Neural cell (in vitro differentiated cells): ENCODE results near the gene POMT2. TPM values are rescaled to one million over a fixed set of nuclear protein-coding genes. Genes with fewer than 3 reads are reported as not detected.

Source experiments
- H2AFZ ChIP-seq: fragments of 200-600, 300-800 bp; sonication (generic), shearing (Covaris generic); 2 replicates; pipeline ENCODE4 v1.6.0; 2014; ENCODE audit warnings: low read depth, mild to moderate bottlenecking, antibody characterized with exemption, low read length, moderate library complexity
- H3F3A ChIP-seq: fragments of 200-600 bp; shearing (Covaris generic); 2 replicates; pipeline ENCODE4 v1.6.1; 2016; ENCODE audit warnings: mild to moderate bottlenecking, moderate library complexity, mixed read lengths, antibody characterized with exemption, low read length; ENCODE audit not compliant: insufficient read depth, poor library complexity, severe bottlenecking
- H3K27ac ChIP-seq: fragments of 200-600, 300-800 bp; sonication (generic), shearing (Covaris generic); 2 replicates; pipeline ENCODE4 v1.5.1; 2014; ENCODE audit warnings: mild to moderate bottlenecking, low read length, moderate library complexity
- H3K27me3 ChIP-seq: fragments of 300-800, 200-600 bp; sonication (generic), shearing (Covaris generic); 2 replicates; pipeline ENCODE4 v1.6.0; 2014; ENCODE audit warnings: mild to moderate bottlenecking, low read depth, low read length, moderate library complexity; ENCODE audit not compliant: insufficient read depth
- H3K36me3 ChIP-seq: fragments of 300-800, 200-600 bp; sonication (generic), shearing (Covaris generic); 2 replicates; pipeline ENCODE4 v1.5.1; 2014; ENCODE audit warnings: mild to moderate bottlenecking, antibody characterized with exemption, low read length, moderate library complexity; ENCODE audit not compliant: insufficient read depth
- H3K4me2 ChIP-seq: fragments of 300-800, 200-600 bp; sonication (generic), shearing (Covaris generic); 2 replicates; pipeline ENCODE4 v1.6.0; 2014; ENCODE audit warnings: mild to moderate bottlenecking, low read length
- H3K4me3 ChIP-seq: fragments of 300-800, 200-600 bp; sonication (generic), shearing (Covaris generic); 2 replicates; pipeline ENCODE4 v1.5.1; 2014; ENCODE audit warnings: mild to moderate bottlenecking, low read length, moderate library complexity
- H3K79me2 ChIP-seq: fragments of 200-600 bp; shearing (Covaris generic); replicated peaks from 2 replicates; pipeline ENCODE4 v1.6.0; 2014; ENCODE audit warnings: mild to moderate bottlenecking, low read length, moderate library complexity; ENCODE audit not compliant: insufficient read depth
- H3K9ac ChIP-seq: fragments of 300-800, 200-600 bp; sonication (generic), shearing (Covaris generic); 2 replicates; pipeline ENCODE4 v1.6.1; 2016; ENCODE audit warnings: mild to moderate bottlenecking, low read length, mixed read lengths
- H3K9me2 ChIP-seq: fragments of 200-600 bp; shearing (Covaris generic); 2 replicates; pipeline ENCODE4 v1.6.1; 2016; ENCODE audit warnings: mild to moderate bottlenecking, low read length, mixed read lengths; ENCODE audit not compliant: insufficient read depth
- H3K9me3 ChIP-seq: fragments of 200-600, 300-800 bp; sonication (generic), shearing (Covaris generic); 2 replicates; pipeline ENCODE4 v1.6.1; 2016; ENCODE audit warnings: mild to moderate bottlenecking, mixed run types, low read length, moderate library complexity, mixed read lengths
- H4K20me1 ChIP-seq: fragments of 200-600 bp; shearing (Covaris generic); 2 replicates; pipeline ENCODE4 v1.6.1; 2016; ENCODE audit warnings: mild to moderate bottlenecking, mixed run types; ENCODE audit not compliant: insufficient read depth
- EP300 ChIP-seq: fragments of 450-650 bp; conservative IDR thresholded peaks from 2 replicates; pipeline ENCODE4 v1.6.1; 2014; ENCODE audit warnings: antibody characterized with exemption, mild to moderate bottlenecking, moderate library complexity; ENCODE audit not compliant: poor library complexity, severe bottlenecking
- EZH2 ChIP-seq: fragments of 200-600, 300-800 bp; shearing (Covaris generic), sonication (generic); IDR thresholded peaks from 2 replicates; pipeline ENCODE4 v1.6.1; 2014; ENCODE audit warnings: antibody characterized with exemption, low read length, borderline replicate concordance, mild to moderate bottlenecking; ENCODE audit not compliant: insufficient read depth, poor library complexity, severe bottlenecking
- MXI1 ChIP-seq: fragments of 450-650 bp; conservative IDR thresholded peaks from 2 replicates; pipeline ENCODE4 v1.6.1; 2014; ENCODE audit warnings: antibody characterized with exemption, mild to moderate bottlenecking; ENCODE audit not compliant: poor library complexity, severe bottlenecking
- POLR2AphosphoS5 ChIP-seq: IDR thresholded peaks from 2 replicates; pipeline ENCODE4 v1.6.1; 2012
- RAD21 ChIP-seq: fragments of 450-650 bp; conservative IDR thresholded peaks from 2 replicates; pipeline ENCODE4 v1.6.1; 2014; ENCODE audit warnings: antibody characterized with exemption, mild to moderate bottlenecking, moderate library complexity
- SMC3 ChIP-seq: fragments of 450-650 bp; conservative IDR thresholded peaks from 2 replicates; pipeline ENCODE4 v1.6.1; 2014; ENCODE audit warnings: antibody characterized with exemption, mild to moderate bottlenecking, moderate library complexity; ENCODE audit not compliant: poor library complexity
- TAF1 ChIP-seq: IDR thresholded peaks from 2 replicates; pipeline ENCODE4 v1.6.1; 2012; ENCODE audit warnings: low read depth
- polyA plus RNA-seq: library from polyadenylated mRNA; depleted of rRNA; stranded (reverse); fragments of >200 nt; gene quantifications from 2 replicates; pipeline ENCODE4 v1.2.3, GENCODE V29; 2014
- TF ChIP-seq, protein P1 (sequence below): IDR thresholded peaks from 2 replicates; pipeline ENCODE4 v1.6.1; 2012; ENCODE audit warnings: borderline replicate concordance
- TF ChIP-seq, protein P2 (sequence below): fragments of 450-650 bp; IDR thresholded peaks from 2 replicates; pipeline ENCODE4 v1.5.1; 2014; ENCODE audit warnings: antibody characterized with exemption, mild to moderate bottlenecking, moderate library complexity; ENCODE audit not compliant: poor library complexity, severe bottlenecking

The POMT2 gene
- polyA plus RNA-seq, 1 donor from 2014 or later = 9.6 TPM

DNA sequence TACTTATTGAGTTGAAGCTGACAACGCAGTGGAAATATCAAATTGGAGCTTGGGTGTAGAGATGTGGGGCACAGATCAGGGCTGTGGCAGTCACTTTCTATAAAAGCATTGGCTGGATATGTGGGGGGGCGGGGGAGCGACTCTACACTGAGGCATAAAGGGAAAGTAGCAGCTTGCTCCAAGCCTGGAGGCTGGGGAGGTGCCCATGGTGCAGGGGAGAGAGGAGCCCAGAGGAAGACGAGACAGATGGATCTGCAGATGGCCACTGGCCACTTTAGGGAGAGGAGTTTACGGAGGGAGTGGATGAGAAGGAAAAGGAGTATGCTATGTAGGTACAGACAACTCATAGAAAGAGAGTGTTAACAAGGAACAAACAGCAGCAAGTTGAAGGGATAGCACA is 36.2 kb downstream of the POMT2 start:
- Histone ChIP-seq H3K9ac (no peak overlapping the region), H3K79me2 (no peaks in the 10 kb centered on the region), H2AFZ (no peak overlapping the region), H3K9me3 (no peaks in the 10 kb centered on the region), H3K27ac (no peak overlapping the region), H3K36me3 (no peaks in the 10 kb centered on the region), H4K20me1 (no peaks in the 10 kb centered on the region), H3F3A (no peaks in the 10 kb centered on the region), H3K27me3 (no peaks in the 10 kb centered on the region), H3K9me2 (no peaks in the 10 kb centered on the region), H3K4me3 (no peak overlapping the region), H3K4me2 (no peak overlapping the region)
- TF ChIP-seq SMC3 = no peak
- TF ChIP-seq RAD21 = no peak
- no peak for TF ChIP-seq TAF1
- TF ChIP-seq EP300 = no peak
- TF ChIP-seq, protein P1, sequence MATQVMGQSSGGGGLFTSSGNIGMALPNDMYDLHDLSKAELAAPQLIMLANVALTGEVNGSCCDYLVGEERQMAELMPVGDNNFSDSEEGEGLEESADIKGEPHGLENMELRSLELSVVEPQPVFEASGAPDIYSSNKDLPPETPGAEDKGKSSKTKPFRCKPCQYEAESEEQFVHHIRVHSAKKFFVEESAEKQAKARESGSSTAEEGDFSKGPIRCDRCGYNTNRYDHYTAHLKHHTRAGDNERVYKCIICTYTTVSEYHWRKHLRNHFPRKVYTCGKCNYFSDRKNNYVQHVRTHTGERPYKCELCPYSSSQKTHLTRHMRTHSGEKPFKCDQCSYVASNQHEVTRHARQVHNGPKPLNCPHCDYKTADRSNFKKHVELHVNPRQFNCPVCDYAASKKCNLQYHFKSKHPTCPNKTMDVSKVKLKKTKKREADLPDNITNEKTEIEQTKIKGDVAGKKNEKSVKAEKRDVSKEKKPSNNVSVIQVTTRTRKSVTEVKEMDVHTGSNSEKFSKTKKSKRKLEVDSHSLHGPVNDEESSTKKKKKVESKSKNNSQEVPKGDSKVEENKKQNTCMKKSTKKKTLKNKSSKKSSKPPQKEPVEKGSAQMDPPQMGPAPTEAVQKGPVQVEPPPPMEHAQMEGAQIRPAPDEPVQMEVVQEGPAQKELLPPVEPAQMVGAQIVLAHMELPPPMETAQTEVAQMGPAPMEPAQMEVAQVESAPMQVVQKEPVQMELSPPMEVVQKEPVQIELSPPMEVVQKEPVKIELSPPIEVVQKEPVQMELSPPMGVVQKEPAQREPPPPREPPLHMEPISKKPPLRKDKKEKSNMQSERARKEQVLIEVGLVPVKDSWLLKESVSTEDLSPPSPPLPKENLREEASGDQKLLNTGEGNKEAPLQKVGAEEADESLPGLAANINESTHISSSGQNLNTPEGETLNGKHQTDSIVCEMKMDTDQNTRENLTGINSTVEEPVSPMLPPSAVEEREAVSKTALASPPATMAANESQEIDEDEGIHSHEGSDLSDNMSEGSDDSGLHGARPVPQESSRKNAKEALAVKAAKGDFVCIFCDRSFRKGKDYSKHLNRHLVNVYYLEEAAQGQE = no peak
- TF ChIP-seq MXI1 = no peak
- TF ChIP-seq, protein P2, sequence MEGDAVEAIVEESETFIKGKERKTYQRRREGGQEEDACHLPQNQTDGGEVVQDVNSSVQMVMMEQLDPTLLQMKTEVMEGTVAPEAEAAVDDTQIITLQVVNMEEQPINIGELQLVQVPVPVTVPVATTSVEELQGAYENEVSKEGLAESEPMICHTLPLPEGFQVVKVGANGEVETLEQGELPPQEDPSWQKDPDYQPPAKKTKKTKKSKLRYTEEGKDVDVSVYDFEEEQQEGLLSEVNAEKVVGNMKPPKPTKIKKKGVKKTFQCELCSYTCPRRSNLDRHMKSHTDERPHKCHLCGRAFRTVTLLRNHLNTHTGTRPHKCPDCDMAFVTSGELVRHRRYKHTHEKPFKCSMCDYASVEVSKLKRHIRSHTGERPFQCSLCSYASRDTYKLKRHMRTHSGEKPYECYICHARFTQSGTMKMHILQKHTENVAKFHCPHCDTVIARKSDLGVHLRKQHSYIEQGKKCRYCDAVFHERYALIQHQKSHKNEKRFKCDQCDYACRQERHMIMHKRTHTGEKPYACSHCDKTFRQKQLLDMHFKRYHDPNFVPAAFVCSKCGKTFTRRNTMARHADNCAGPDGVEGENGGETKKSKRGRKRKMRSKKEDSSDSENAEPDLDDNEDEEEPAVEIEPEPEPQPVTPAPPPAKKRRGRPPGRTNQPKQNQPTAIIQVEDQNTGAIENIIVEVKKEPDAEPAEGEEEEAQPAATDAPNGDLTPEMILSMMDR = no peak
- TF ChIP-seq POLR2AphosphoS5 = no peak
- TF ChIP-seq EZH2 = no peak

- Histone ChIP-seq H3K36me3 (no peaks in the 10 kb centered on the region), H3F3A (no peaks in the 10 kb centered on the region), H3K27ac (no peak overlapping the region)
Observed at GRCh38 chr14:77284066-77284465, 36.6 kb downstream of the POMT2 start.

More at GRCh38 chr14:77284066-77284465, 36.6 kb downstream of the POMT2 start:
- H3K9me2 ChIP-seq = no peaks in the 10 kb centered on the region
- H3K4me2 ChIP-seq = no peak overlapping the region
- H3K9me3 ChIP-seq = no peaks in the 10 kb centered on the region
- TF ChIP-seq, protein P2 = no peak
- TF ChIP-seq, protein P1 = no peak
- TF ChIP-seq MXI1 = no peak
- TF ChIP-seq RAD21 = no peak
- no peak for TF ChIP-seq SMC3
- no peak for TF ChIP-seq POLR2AphosphoS5
- TF ChIP-seq TAF1 = no peak
- no peak for TF ChIP-seq EZH2
- TF ChIP-seq EP300 = no peak
- no peak overlapping the region for H3K4me3 ChIP-seq
- H3K27me3 ChIP-seq = no peaks in the 10 kb centered on the region
- H3K9ac ChIP-seq = no peak overlapping the region
- H2AFZ ChIP-seq = no peak overlapping the region
- H4K20me1 ChIP-seq = no peaks in the 10 kb centered on the region
- H3K79me2 ChIP-seq = no peaks in the 10 kb centered on the region
